ENCODE measurements around the gene PLCG1.
A peak's percentile ranks its signal among the peaks of the same experiment; 100 is the strongest.
"Not testable (repeated sequence)": the region's sequence is repeated elsewhere in the genome, so short reads cannot be mapped to it uniquely, and the experiment has no call there.

Gene PLCG1

DNA sequence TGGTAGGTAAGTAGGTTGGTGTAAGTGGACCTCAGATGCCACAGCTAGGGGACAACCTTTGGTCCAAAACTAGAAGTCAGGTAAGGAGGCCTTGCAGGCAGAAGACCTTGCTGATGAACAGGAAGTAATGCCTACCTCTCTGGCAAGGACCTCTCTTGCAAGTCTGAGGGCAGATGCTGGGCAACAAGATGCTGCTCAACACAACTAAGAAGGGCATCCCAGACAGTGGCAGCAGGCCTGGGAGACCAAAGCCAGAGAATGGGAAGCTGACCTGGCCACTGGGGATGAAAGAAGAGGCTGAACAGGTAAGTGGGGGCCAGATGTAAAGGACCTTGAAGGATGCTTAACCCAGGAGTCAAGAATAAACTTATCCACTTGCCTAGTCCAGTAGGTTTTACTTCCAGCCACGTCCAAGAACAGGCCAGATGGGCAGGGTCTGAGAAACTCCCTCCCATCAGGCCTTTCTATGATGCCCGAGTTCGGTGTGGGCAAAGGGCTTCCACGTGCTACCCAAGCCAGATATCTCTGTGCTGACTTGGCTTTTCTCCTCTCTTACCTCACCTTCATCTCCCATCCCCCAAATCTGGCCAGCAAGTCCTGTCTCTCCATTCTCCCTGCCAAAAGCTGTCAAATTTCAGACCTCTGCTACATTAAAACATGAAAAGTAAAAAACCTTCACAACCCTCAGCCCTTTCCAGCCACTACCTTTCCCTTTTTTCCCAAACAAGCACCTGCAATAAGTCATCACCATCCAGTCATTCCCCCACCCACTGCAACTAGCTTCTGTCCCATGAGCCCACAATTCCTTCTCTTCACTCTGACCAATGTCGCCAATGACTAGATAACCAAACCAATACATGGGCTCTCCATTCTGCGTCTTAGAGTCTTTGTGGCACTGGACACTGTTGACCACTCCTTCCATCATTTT, 11.5 kb upstream of the PLCG1 start:
- no peak for DNase-seq

GRCh38 chr20:41126719-41127118, 10.6 kb upstream of the PLCG1 start:
- DNase-seq: no peak

DNA sequence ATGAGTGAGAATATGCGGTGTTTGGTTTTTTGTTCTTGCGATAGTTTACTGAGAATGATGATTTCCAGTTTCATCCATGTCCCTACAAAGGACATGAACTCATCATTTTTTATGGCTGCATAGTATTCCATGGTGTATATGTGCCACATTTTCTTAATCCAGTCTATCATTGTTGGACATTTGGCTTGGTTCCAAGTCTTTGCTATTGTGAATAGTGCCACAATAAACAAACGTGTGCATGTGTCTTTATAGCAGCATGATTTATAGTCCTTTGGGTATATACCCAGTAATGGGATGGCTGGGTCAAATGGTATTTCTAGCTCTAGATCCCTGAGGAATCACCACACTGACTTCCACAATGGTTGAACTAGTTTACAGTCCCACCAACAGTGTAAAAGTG, 9.0 kb upstream of the PLCG1 start:
- DNase-seq: not testable (repeated sequence)

DNA sequence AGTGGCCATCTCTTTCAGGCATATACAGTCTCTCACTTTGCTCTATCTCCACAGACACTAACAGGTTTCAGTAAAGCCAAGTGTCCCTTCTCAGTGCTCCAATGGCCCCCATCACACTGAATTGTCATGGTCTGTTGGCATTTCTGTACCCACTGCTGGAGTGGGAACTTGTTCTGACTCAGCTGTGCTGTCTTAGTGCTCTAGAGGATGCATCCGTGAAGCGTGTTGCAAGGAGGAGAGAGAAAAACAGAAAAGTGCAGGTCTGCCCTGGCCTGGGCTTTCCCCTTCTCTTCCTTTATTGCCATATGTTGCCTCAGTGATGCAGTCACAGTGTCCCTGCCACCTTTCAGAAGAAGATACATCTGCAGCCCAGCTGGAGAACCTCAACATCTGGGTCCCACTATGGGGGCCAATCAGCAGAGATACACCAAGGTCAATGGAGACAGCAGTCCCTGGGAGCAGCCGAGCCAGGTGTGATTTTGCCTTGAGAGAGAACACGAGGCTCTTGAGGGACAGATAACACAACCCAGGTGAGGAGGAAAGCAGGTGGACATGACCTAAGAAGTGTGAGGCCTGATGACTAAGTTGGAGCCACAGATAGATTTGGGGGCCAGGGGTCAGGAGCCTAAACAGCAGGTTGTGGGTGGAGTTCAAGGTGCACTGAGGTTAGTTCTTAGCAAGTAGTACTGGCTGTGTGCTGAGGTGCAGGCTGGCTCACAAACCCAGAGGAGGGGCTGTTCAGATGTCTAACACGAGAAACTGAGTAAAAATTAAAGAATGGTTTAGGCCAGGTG, 5.6 kb upstream of the PLCG1 start:
- DNase-seq: no peak

DNA sequence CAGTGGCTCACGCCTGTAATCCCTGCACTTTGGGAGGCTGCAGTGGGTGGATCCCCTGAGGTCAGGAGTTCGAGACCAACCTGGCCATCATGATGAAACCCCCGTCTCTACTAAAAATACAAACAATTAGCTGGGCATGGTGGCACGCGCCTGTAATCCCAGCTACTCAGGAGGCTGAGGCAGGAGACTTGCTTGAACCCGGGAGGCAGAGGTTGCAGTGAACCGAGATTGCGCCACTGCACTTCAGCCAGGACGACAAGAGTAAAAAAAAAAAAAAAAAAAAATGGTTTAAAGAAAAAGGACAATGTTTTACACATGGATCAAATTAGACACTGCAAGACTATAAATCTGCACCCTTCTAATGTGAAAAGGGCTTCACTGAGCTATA, 5.0 kb upstream of the PLCG1 start:
- not testable (repeated sequence) for DNase-seq

DNA sequence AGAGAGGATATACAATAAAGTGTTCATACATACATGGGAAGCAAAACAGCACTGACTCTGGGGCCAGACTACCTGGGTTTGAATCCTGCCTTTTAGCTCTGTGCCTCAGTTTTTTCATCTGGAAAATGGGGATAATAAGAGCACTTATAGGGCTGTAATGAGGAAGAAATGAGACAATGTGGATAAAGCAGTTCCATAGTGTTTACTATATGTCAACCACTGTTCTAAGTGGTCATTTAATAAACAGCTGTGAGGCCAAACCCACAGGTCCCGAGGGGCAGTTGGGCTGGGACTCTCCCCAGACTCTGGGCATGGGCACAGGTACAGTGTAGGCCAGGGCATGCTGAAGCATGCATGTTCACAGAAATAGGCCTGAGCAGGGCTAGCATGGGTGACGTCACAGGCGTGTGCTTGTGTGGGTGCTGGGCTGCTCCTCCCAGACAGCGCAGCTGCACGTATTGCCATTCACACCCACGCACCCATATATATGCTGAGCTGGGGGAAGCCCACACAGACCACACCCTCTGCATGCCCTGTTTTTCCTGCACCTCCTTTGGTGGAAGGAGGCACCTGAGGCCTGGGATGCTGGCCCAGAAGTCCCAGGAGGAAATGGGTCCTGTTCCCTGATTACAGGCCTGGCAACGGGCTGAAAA, 3.5 kb upstream of the PLCG1 start:
- no peak for DNase-seq

DNA sequence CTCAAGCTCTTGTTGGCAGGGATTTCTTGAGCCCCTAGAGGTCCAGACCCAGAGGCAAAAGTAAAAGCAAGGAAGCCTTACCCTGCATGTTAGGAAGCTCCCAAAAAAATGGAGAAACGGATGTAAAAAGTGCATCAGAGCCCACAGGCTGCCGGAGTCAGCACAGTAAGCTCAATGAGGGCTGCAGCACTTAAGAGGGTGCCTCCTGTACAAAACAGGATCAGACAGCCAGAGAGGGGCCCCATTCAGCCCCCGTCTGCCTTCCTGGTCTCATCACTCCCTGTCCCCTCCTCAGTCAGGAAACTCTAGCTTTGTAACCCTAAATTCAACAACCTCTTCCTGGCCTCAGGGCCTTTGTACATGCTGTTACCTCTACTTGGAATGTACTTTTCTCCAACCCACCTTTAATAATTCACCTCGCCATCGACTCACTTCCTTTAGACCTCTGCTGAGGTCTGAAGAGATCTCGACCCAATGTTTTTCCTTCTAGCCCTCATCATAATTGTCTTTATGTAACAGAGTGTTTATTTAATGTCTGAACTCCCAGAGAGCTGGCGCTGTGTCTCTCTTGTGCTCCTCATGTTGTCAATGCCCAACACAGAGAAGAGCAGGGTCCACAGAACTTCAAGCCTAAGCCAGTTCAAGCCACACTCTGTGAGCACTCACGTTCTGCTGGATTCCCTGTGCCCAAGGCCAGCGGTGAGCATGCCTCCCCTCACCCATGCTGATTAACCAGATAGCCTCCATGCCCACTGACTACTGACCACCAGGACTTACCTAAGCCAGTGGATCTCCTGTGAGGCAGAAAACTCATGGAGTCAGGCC, 2.8 kb upstream of the PLCG1 start:
- DNase-seq: no peak

GRCh38 chr20:41135187-41135887, 2.0 kb upstream of the PLCG1 start:
- DNase-seq: peak; percentile 27

- peak; percentile 4 for DNase-seq
Measured at GRCh38 chr20:41135888-41136679, 1.3 kb upstream of the PLCG1 start.

- peak; percentile 80 for DNase-seq
Measured at GRCh38 chr20:41137614-41138474, 501 bp downstream of the PLCG1 start.

DNA sequence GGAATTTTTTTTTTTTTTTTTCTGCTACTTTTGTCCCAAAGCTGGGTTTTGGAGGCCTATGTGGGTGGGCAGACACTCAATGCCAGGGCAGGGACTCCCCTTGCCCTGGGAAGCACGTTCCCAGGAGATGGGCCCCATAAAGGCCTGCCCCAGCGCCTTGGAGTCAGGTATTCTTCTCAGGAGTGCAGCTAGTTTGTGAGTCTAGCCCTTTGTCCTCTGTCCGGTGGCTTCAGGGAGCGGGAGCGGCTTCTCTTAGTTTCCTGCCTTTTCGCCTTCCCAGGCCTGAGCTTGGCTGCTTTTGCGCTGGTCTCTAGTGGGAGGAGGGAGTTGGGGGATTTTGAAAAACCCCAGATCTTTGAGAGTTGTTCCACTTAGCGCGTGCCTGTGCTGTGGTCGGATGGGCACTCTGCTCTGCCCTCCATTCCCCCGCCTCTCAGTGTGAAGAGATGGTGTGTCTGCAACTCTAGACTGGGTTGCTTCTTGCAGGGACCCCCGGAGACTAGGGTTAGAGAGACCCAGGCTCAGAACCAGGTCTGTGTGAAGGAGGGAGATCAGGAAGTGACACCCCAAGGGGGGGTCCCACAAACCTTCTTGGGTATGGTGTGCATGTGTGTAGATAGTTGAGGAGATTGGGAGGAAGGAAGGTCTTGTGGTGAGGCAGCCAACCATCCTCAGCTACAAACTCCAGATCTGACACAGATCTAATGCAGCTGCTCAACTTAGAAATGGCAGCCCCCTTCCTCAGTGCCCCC, 1.3 kb downstream of the PLCG1 start:
- no peak for DNase-seq

DNA sequence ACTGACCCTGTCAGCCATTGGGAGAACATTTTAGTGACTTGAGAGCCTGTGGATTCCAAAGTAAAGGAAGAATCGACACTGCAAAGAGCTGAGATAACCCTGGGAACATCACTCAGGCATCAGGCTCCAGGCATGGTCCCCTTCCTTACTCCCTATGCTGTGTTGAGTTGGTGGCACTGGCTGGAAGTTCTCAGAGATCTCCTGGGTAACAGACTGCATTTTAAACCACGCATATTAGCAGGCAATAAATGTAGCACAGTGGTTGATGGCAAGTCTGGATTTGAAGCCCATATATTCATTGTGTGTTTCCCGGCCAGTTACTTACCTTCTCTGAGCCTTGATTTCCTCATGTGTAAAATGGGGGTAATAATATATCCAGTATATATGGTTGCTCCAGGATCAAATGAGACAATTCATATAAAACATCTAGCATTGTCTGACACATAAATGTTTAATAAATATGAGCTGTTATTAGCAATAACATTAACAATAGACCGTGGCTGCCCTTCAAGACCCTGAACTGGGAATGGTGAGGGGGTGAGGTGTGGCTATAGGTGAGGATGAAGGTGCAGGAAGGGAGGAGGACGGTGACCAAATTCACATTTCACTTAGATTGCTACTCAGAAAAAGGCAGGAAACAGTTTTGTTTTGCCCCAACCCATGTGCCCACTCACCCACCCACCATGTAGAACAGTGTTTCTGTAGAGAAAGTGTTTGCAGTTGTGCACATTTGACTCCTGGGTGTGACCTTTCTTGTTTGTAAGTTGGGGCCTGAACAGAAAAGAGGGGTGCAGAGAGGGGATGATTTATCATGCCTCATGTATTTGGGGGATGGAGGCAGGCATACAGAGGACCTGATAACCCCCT, 2.1 kb downstream of the PLCG1 start:
- DNase-seq: no peak

GRCh38 chr20:41140226-41141133, 3.1 kb downstream of the PLCG1 start:
- DNase-seq: no peak

- no peak for DNase-seq
Measured at GRCh38 chr20:41141153-41141815, 3.9 kb downstream of the PLCG1 start.

DNA sequence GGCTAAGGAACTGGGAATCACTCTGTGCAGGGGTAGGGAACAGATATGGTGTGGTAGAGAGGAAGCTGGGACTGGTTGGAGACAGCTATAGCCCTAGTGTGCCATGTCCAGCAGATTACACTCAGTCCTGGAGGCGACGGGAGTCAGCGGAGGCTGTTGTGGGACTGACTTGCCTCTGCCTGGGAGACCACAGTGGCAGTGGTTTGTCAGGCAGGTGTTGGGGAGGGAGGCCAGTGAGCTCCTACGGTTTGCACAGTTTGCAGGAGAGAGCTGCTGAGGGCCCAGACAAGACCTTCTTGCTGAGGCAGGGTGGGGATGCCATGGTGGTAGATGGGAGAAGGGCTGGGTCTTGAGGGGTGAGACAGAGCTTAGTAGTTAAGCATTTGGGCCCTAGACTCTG, 4.9 kb downstream of the PLCG1 start:
- no peak for DNase-seq

GRCh38 chr20:41142919-41143318, 5.6 kb downstream of the PLCG1 start:
- DNase-seq: no peak

DNA sequence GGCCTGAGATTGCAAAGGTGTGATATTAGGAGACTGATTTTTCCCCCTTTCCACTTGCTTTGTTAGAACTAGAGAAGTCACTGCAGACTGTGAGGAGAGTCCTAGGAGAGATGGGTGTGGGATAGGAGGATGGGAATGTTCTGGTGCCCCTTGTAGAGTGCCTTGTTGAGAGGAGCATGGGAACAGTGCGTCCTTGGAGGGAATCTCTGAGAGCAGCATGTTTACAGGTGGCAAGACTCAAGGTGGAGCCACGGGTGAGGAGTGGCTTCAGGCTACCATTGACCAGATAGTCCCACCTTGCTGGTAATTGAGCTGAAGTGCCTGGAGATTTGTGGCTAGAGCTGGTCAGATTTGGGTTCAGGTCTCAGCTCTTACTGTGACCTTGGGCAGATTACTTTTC, 6.0 kb downstream of the PLCG1 start:
- DNase-seq: no peak
